Muscle of leg (tissue), 16 donors: ENCODE measurements around the gene LSM7. TPM values are rescaled to one million over a fixed set of nuclear protein-coding genes. Genes with fewer than 3 reads are reported as not detected.

Source experiments
- DNase-seq: peaks from one replicate; pipeline ENCODE4 v3.0.0; 2013
- H3K27ac ChIP-seq: one replicate; pipeline ENCODE4 v1.5.1; 2013; ENCODE audit warnings: mild to moderate bottlenecking, low read length, control low read depth
- H3K27me3 ChIP-seq: one replicate; pipeline ENCODE4 v1.6.1; 2013; ENCODE audit warnings: low read length; ENCODE audit not compliant: control insufficient read depth, insufficient read depth
- H3K36me3 ChIP-seq: one replicate; pipeline ENCODE4 v1.6.1; 2013; ENCODE audit warnings: low read length; ENCODE audit not compliant: control insufficient read depth, insufficient read depth
- H3K4me1 ChIP-seq: one replicate; pipeline ENCODE4 v1.6.1; 2013; ENCODE audit warnings: low read length; ENCODE audit not compliant: control insufficient read depth, insufficient read depth
- H3K4me3 ChIP-seq: one replicate; pipeline ENCODE4 v1.5.1; 2013; ENCODE audit warnings: low read length, control low read depth
- H3K9me3 ChIP-seq: replicated peaks from 2 replicates; pipeline ENCODE4 v1.6.1; 2013; ENCODE audit warnings: low read depth, low read length; ENCODE audit not compliant: control insufficient read depth
- WGBS: methylation state at CpG from one replicate; pipeline ENCODE4 v1.1.5; 2013; ENCODE audit warnings: missing lambda C conversion rate; ENCODE audit not compliant: insufficient coverage; 5-methylcytosine and 5-hydroxymethylcytosine counted together
- long read RNA-seq, 11 donors: transcript quantifications; one replicate each; lab custom pipeline, GENCODE V29; 2026
- polyA plus RNA-seq, 8 donors: library from polyadenylated mRNA; unstranded; fragments of 120-200 nt; gene quantifications; one replicate each; pipeline versions ENCODE4 v1.2.1 to v1.2.3, GENCODE V29; 2013; ENCODE audit warnings: inconsistent platforms in 1 of 8, low replicate concordance in 1 of 8; ENCODE audit not compliant: insufficient read length in 8 of 8, insufficient read depth in 1 of 8
- total RNA-seq: library from RNA; stranded (reverse); fragments of 120-200 nt; gene quantifications from one replicate; pipeline ENCODE4 v1.2.4, GENCODE V29; 2013

LSM7 gene
- total RNA-seq (102 TPM), polyA plus RNA-seq (100 to 1,000 TPM in 1 of 8 donors, 10 to 100 TPM in 7; 83.0 to 101 (median 94.8) TPM)
- long read RNA-seq, donor 1, transcript LSM7-201 (4 exons, 529 nt), result major isoform, 20 of 34 reads
- long read RNA-seq, donor 1, transcript LSM7-204 (3 exons, 575 nt), result minor isoform, 10 of 34 reads
- long read RNA-seq, donor 1, partial matches to known transcripts, result 0 of 34 reads
- long read RNA-seq, donor 1, other reads (novel, unspliced or antisense), result 0 of 34 reads
- long read RNA-seq, donor 2, partial matches to known transcripts, result 0 of 8 reads
- long read RNA-seq, donor 2, other reads (novel, unspliced or antisense), result 0 of 8 reads
- long read RNA-seq, donor 3, transcript LSM7-203 (4 exons, 512 nt), result minor isoform, 9 of 39 reads
- long read RNA-seq, donor 3, transcript LSM7-201 (4 exons, 529 nt), result major isoform, 18 of 39 reads
- long read RNA-seq, donor 3, transcript LSM7-204 (3 exons, 575 nt), result minor isoform, 10 of 39 reads
- long read RNA-seq, donor 3, partial matches to known transcripts, result 0 of 39 reads
- long read RNA-seq, donor 3, other reads (novel, unspliced or antisense), result 0 of 39 reads
- long read RNA-seq, donor 4, transcript LSM7-204 (3 exons, 575 nt), result minor isoform, 10 of 59 reads
- long read RNA-seq, donor 4, transcript LSM7-201 (4 exons, 529 nt), result major isoform, 29 of 59 reads
- long read RNA-seq, donor 4, transcript LSM7-203 (4 exons, 512 nt), result minor isoform, 8 of 59 reads
- long read RNA-seq, donor 4, partial matches to known transcripts, result 12 of 59 reads
- long read RNA-seq, donor 4, other reads (novel, unspliced or antisense), result 0 of 59 reads
- long read RNA-seq, donor 5, transcript LSM7-204 (3 exons, 575 nt), result minor isoform, 19 of 157 reads
- long read RNA-seq, donor 5, transcript LSM7-203 (4 exons, 512 nt), result minor isoform, 33 of 157 reads
- long read RNA-seq, donor 5, transcript LSM7-206 (2 exons, 710 nt), result minor isoform, 5 of 157 reads
- long read RNA-seq, donor 5, transcript LSM7-201 (4 exons, 529 nt), result major isoform, 87 of 157 reads
- long read RNA-seq, donor 5, partial matches to known transcripts, result 13 of 157 reads
- long read RNA-seq, donor 5, other reads (novel, unspliced or antisense), result 0 of 157 reads
- long read RNA-seq, donor 6, transcript LSM7-206 (2 exons, 710 nt), result minor isoform, 6 of 143 reads
- long read RNA-seq, donor 6, transcript LSM7-203 (4 exons, 512 nt), result minor isoform, 30 of 143 reads
- long read RNA-seq, donor 6, transcript LSM7-201 (4 exons, 529 nt), result major isoform, 66 of 143 reads
- long read RNA-seq, donor 6, transcript LSM7-204 (3 exons, 575 nt), result minor isoform, 18 of 143 reads
- long read RNA-seq, donor 6, partial matches to known transcripts, result 22 of 143 reads
- long read RNA-seq, donor 6, other reads (novel, unspliced or antisense), result 0 of 143 reads
- long read RNA-seq, donor 7, transcript LSM7-203 (4 exons, 512 nt), result minor isoform, 13 of 114 reads
- long read RNA-seq, donor 7, transcript LSM7-204 (3 exons, 575 nt), result minor isoform, 11 of 114 reads
- long read RNA-seq, donor 7, transcript LSM7-201 (4 exons, 529 nt), result major isoform, 64 of 114 reads
- long read RNA-seq, donor 7, partial matches to known transcripts, result 24 of 114 reads
- long read RNA-seq, donor 7, other reads (novel, unspliced or antisense), result 0 of 114 reads
- long read RNA-seq, donor 8, transcript LSM7-204 (3 exons, 575 nt), result minor isoform, 13 of 86 reads
- long read RNA-seq, donor 8, transcript LSM7-203 (4 exons, 512 nt), result minor isoform, 20 of 86 reads
- long read RNA-seq, donor 8, transcript LSM7-206 (2 exons, 710 nt), result minor isoform, 5 of 86 reads
- long read RNA-seq, donor 8, transcript LSM7-201 (4 exons, 529 nt), result major isoform, 29 of 86 reads
- long read RNA-seq, donor 8, partial matches to known transcripts, result 18 of 86 reads
- long read RNA-seq, donor 8, other reads (novel, unspliced or antisense), result 0 of 86 reads
- long read RNA-seq, donor 9, transcript LSM7-203 (4 exons, 512 nt), result minor isoform, 6 of 60 reads
- long read RNA-seq, donor 9, transcript LSM7-201 (4 exons, 529 nt), result major isoform, 31 of 60 reads
- long read RNA-seq, donor 9, transcript LSM7-204 (3 exons, 575 nt), result minor isoform, 7 of 60 reads
- long read RNA-seq, donor 9, partial matches to known transcripts, result 13 of 60 reads
- long read RNA-seq, donor 9, other reads (novel, unspliced or antisense), result 0 of 60 reads
- long read RNA-seq, donor 10, transcript LSM7-201 (4 exons, 529 nt), result major isoform, 54 of 128 reads
- long read RNA-seq, donor 10, transcript LSM7-204 (3 exons, 575 nt), result minor isoform, 9 of 128 reads
- long read RNA-seq, donor 10, transcript LSM7-206 (2 exons, 710 nt), result minor isoform, 7 of 128 reads
- long read RNA-seq, donor 10, transcript LSM7-203 (4 exons, 512 nt), result minor isoform, 16 of 128 reads
- long read RNA-seq, donor 10, partial matches to known transcripts, result 41 of 128 reads
- long read RNA-seq, donor 10, other reads (novel, unspliced or antisense), result 0 of 128 reads
- long read RNA-seq, donor 11, transcript LSM7-204 (3 exons, 575 nt), result minor isoform, 11 of 77 reads
- long read RNA-seq, donor 11, transcript LSM7-201 (4 exons, 529 nt), result major isoform, 48 of 77 reads
- long read RNA-seq, donor 11, partial matches to known transcripts, result 10 of 77 reads
- long read RNA-seq, donor 11, other reads (novel, unspliced or antisense), result 0 of 77 reads

- H3K4me1 ChIP-seq, result peaks cover 58% of the 10 kb centered on the region
- peak within 1 kb of the TSS; percentile 90 for H3K27ac ChIP-seq
- no peaks in the 10 kb centered on the region for H3K27me3 ChIP-seq
- peaks cover 28% of the 10 kb centered on the region for H3K36me3 ChIP-seq
- WGBS, result under 1% methylated on average over 89 of the region's 89 CpGs
- H3K9me3 ChIP-seq, result no peaks in the 10 kb centered on the region
- DNase-seq, result peak; percentile 96
- H3K4me3 ChIP-seq, result peak within 1 kb of the TSS; percentile 98
Observed at GRCh38 chr19:2328401-2329148, at the start of gene LSM7, which contains the start of gene SPPL2B. Gene LSM7 (minus strand): TSS chr19:2328586. CDS start chr19:2328566, 20 bp downstream. Gene SPPL2B (plus strand): TSS chr19:2328684. CDS start chr19:2328710, 26 bp downstream.

GRCh38 chr19:2376784-2377519, 48.6 kb upstream of the LSM7 start:
- Histone ChIP-seq H3K9me3 (peaks cover 5% of the 10 kb centered on the region), H3K27ac (no peak overlapping the region), H3K27me3 (peaks cover 4% of the 10 kb centered on the region), H3K36me3 (no peaks in the 10 kb centered on the region), H3K4me1 (peaks cover 4% of the 10 kb centered on the region), H3K4me3 (no peak overlapping the region)
- WGBS, result 53% methylated on average over 11 of the region's 15 CpGs
- DNase-seq, result no peak

DNA sequence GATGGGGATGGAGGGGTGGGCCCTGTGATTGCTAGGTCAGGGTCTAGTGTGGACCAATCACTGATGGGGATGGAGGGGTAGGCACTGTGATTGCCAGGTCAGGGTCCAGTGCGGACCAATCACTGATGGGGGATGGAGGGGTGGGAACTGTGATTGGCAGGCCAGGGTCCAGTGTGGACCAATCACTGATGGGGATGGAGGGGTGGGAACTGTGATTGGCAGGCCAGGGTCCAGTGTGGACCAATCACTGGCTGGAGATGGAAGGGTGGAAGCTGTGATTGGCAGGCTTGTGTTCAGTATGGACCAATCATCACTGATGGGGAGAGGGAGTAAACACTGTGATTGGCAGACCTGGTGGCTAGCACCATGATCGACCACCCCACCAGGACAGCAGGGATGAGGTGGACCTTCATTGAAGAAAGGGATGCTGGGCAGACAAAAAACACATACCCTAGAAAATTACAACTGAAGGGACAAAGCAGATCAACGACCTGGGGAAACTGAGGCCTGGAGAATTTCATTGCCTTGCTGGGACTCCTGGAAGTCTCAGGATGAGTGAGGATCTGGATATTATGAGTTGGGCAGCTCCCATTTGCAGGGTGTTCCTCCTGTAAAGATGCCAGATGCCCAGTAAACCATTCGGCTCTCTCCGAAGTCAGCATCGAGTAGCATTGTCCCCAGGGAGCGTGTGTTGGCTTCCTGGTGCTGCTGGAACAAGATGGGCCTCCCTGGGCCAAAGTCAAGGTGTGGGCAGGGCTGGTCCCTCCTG, 47.2 kb upstream of the LSM7 start:
- H3K9me3 ChIP-seq, result peaks cover 3% of the 10 kb centered on the region
- WGBS, result 74% methylated on average over 6 of the region's 7 CpGs
- H3K27me3 ChIP-seq, result peaks cover 14% of the 10 kb centered on the region
- no peak overlapping the region for H3K27ac ChIP-seq
- peaks cover 9% of the 10 kb centered on the region for H3K4me1 ChIP-seq
- H3K4me3 ChIP-seq, result no peak overlapping the region
- no peak for DNase-seq
- H3K36me3 ChIP-seq, result no peaks in the 10 kb centered on the region

GRCh38 chr19:2374808-2375207, 46.4 kb upstream of the LSM7 start:
- Histone ChIP-seq H3K27me3 (peaks cover 16% of the 10 kb centered on the region), H3K27ac (no peak overlapping the region), H3K4me1 (peaks cover 9% of the 10 kb centered on the region), H3K4me3 (no peak overlapping the region), H3K9me3 (no peaks in the 10 kb centered on the region), H3K36me3 (no peaks in the 10 kb centered on the region)
- no peak for DNase-seq
- 80% methylated on average over 9 of the region's 13 CpGs for WGBS

GRCh38 chr19:2372076-2372612, 43.8 kb upstream of the LSM7 start:
- no peak for DNase-seq
- H3K27ac ChIP-seq, result no peak overlapping the region
- H3K36me3 ChIP-seq, result no peaks in the 10 kb centered on the region
- 50% methylated on average over 10 of the region's 11 CpGs for WGBS
- no peak overlapping the region for H3K4me3 ChIP-seq
- H3K4me1 ChIP-seq, result peaks cover 9% of the 10 kb centered on the region
- H3K27me3 ChIP-seq, result peaks cover 21% of the 10 kb centered on the region
- H3K9me3 ChIP-seq, result peaks cover 3% of the 10 kb centered on the region

DNA sequence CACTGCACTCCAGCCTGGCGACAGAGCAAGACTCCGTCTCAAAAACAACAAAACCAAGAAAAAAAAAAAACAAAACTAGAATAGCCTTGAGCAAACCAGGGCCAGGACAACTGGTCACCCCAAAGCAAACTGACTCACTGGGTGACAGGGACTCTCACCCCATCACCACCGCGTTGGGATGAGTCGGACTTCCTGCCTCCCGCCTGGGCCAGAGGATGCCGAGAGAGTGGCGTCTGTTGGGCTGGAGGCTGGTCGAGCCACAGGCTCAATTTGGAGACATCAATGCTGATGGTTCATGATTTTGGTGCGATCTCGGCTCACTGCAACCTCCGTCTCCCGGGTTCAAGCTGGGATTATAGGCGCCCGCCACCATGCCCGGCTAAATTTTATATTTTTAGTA, 43.3 kb upstream of the LSM7 start:
- DNase-seq, result no peak
- no peaks in the 10 kb centered on the region for H3K36me3 ChIP-seq
- H3K4me3 ChIP-seq, result no peak overlapping the region
- 78% methylated on average over 15 of the region's 16 CpGs for WGBS
- H3K27ac ChIP-seq, result no peak overlapping the region
- peaks cover 21% of the 10 kb centered on the region for H3K27me3 ChIP-seq
- H3K9me3 ChIP-seq, result peaks cover 3% of the 10 kb centered on the region
- peaks cover 6% of the 10 kb centered on the region for H3K4me1 ChIP-seq
